ENCODE measurements around the gene GPX7. TPM values are rescaled to one million over a fixed set of nuclear protein-coding genes. Genes with fewer than 3 reads are reported as not detected.

The GPX7 gene
- total RNA-seq, 1 experiment from 2014 or later = 25.2 TPM

- H3K4me3 ChIP-seq (ENCODE audit: low read depth, low read length, poor library complexity, severe bottlenecking) = no peak overlapping the region
- TF ChIP-seq CTCF (conservative IDR thresholded peaks at IDR 0.05; ENCODE audit: low read depth, low read length) = no peak
- no peak for TF ChIP-seq EZH2 (IDR thresholded peaks at IDR 0.05; ENCODE audit: borderline replicate concordance, low read depth, low read length, poor library complexity, severe bottlenecking)
Observed at GRCh38 chr1:52634111-52634510, 31.9 kb downstream of the GPX7 start.

GRCh38 chr1:52635321-52636089, 33.3 kb downstream of the GPX7 start:
- BruUV-seq (replicated peaks) = no TSS peak

More at GRCh38 chr1:52634111-52634510, 31.9 kb downstream of the GPX7 start:
- no peaks in the 10 kb centered on the region for H3K4me1 ChIP-seq (ENCODE audit: insufficient read depth, low read length, poor library complexity, severe bottlenecking)
- BruUV-seq (replicated peaks) = no TSS peak
- no peak overlapping the region for H3K27ac ChIP-seq (ENCODE audit: low read depth, low read length, poor library complexity, severe bottlenecking)
- ChIA-PET CTCF (no interaction called here), POLR2A (ENCODE audit: low non-redundant PET) (no interaction called here)
- H3K27me3 ChIP-seq (replicated peaks; ENCODE audit: insufficient read depth, low read depth, low read length, poor library complexity) = peaks cover 21% of the 10 kb centered on the region
- no peak for DNase-seq (ENCODE audit: low spot score)
- no peaks in the 10 kb centered on the region for H3K9me3 ChIP-seq (ENCODE audit: low read depth, low read length, poor library complexity, severe bottlenecking)
- intact Hi-C loops (cut with micrococcal nuclease; ENCODE audit: unreplicated experiment) = no loop called here
- no peaks in the 10 kb centered on the region for H3K36me3 ChIP-seq (ENCODE audit: insufficient read depth, low read length, poor library complexity, severe bottlenecking)

More at GRCh38 chr1:52635321-52636089, 33.3 kb downstream of the GPX7 start:
- TF ChIP-seq CTCF (conservative IDR thresholded peaks at IDR 0.05; ENCODE audit: low read depth, low read length) = no peak
- no peak for TF ChIP-seq EZH2 (IDR thresholded peaks at IDR 0.05; ENCODE audit: borderline replicate concordance, low read depth, low read length, poor library complexity, severe bottlenecking)
- no peaks in the 10 kb centered on the region for H3K4me1 ChIP-seq (ENCODE audit: insufficient read depth, low read length, poor library complexity, severe bottlenecking)
- no peaks in the 10 kb centered on the region for H3K9me3 ChIP-seq (ENCODE audit: low read depth, low read length, poor library complexity, severe bottlenecking)
- H3K27ac ChIP-seq (ENCODE audit: low read depth, low read length, poor library complexity, severe bottlenecking) = no peak overlapping the region
- DNase-seq (ENCODE audit: low spot score) = no peak
- POLR2A ChIA-PET (ENCODE audit: low non-redundant PET) = no interaction called here
- H3K4me3 ChIP-seq (ENCODE audit: low read depth, low read length, poor library complexity, severe bottlenecking) = no peak overlapping the region
- intact Hi-C loops (cut with micrococcal nuclease; ENCODE audit: unreplicated experiment) = no loop called here
- peaks cover 21% of the 10 kb centered on the region for H3K27me3 ChIP-seq (replicated peaks; ENCODE audit: insufficient read depth, low read depth, low read length, poor library complexity)
- H3K36me3 ChIP-seq (ENCODE audit: insufficient read depth, low read length, poor library complexity, severe bottlenecking) = no peaks in the 10 kb centered on the region
- CTCF ChIA-PET = no interaction called here

Data from A673 (cell line).